ENCODE data around the gene FYN.
A peak's percentile ranks its signal among the peaks of the same experiment; 100 is the strongest.
"Not testable (repeated sequence)": the region's sequence is repeated elsewhere in the genome, so short reads cannot be mapped to it uniquely, and the experiment has no call there.

The FYN gene

DNA sequence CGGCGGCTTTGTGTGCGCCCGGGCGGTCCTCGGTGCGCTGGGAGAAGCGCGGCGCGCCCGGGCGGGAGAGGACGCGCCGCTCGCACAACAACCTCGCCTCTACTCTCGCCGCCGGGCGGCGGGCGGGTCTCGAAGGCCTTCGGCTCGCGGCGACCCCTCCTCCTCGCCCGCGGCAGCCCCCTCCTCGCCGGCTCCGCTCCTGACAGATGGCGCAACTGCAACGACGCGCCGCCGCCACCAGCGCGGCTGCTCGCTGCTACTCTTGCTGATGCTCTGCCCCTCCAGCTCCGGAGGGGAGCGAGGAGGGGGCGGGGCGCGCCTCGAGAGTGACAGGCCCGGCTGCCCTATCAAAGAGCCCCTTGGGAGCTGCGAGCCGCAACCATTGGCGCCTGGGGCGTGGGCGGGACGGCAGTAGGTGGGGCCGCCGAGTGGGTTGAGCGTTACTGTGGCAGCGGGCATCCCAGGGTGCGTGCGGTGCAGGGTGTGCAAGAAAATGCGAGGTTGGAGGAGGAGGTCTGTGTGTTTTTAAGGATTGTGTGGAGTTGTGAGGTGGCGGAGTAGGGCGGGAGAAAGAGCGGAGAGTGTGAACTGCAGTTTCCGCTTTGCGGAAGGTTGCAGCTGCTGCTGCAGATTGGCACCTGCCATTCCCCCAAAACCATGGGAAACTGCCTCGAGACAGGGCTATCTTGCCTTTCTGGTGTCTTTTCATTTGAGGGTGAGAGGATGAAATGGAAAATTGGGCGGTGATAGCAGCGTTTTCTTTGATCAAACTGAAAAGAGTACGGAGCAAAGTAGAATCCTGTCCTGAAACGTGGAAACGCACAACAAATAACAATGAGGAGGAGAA, at the start of gene FYN:
Gene FYN, minus strand, starts transcription at position 275 of the 847 bp plus-strand sequence. CDS start 153,401 bp downstream, outside the sequence.
- DNase-seq (ENCODE audit: insufficient read length, low spot score), result peak; percentile 80
- TF ChIP-seq POLR2A (IDR thresholded peaks at IDR 0.05; ENCODE audit: low read depth, low read length), result peak; percentile 90
- FAIRE-seq, result no peak

DNA sequence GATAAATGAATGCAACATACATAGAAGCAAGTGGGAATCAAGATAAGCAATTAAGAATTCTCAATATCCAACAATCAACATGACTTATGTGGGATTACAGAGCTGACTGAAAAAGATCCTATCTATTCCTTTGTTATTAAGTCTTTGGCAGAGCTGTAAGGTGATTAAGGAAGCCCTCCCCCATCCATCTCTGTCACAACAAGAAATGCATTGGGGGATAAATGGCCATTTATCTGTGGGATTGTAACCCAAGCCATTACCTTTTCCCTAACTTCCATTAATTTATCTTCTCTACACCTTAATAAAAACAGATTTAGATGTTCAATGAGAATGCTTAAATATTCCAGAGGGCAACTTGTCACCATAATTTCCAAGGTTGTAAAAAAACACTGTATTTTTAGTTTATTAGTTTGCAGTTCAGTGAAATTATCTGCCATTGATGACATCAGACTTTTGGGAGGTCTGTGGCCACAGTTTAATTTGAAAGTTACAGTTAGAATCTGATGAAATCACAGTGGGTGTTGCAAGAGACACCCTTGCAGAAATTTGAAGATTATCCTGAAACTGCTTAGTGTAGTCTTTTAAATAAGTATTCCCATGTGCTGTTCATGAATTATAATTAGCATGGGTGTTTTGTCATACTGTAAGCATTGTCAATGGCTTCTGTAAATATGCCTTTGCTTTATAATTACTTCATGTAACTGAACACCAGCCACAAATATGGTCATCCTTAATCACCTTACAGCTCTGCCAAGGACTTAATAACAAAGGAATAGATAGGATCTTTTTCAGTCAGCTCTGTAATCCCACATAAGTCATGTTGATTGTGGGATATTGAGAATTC, 49.4 kb upstream of the FYN start:
- FAIRE-seq, result no peak
- TF ChIP-seq POLR2A (IDR thresholded peaks at IDR 0.05; ENCODE audit: low read depth, low read length), result no peak

DNA sequence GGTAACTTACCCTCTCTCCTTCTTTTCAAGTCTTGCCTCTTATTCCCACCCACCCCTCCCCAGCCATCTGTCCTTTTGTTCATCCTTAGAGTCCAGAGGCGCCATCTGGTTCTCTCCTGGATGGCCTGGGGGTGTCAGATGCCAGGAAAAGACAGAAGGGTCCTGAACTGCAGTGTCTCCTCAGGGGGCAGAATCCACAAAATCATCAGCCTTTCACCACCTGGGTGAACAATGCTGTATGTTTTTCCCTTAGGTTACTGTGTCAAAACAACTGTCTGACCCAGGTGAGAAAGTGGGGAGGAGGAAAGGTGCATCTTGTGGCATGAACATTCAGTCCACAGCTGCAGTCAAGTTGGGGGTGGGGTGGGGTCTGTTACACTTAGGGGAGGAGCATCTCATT, 47.9 kb upstream of the FYN start:
- FAIRE-seq (no peak), DNase-seq (ENCODE audit: insufficient read length, low spot score) (no peak)
- no peak for TF ChIP-seq POLR2A (IDR thresholded peaks at IDR 0.05; ENCODE audit: low read depth, low read length)

More for the DNA sequence above, 49.4 kb upstream of the FYN start:
- no peak for DNase-seq (ENCODE audit: insufficient read length, low spot score)

DNA sequence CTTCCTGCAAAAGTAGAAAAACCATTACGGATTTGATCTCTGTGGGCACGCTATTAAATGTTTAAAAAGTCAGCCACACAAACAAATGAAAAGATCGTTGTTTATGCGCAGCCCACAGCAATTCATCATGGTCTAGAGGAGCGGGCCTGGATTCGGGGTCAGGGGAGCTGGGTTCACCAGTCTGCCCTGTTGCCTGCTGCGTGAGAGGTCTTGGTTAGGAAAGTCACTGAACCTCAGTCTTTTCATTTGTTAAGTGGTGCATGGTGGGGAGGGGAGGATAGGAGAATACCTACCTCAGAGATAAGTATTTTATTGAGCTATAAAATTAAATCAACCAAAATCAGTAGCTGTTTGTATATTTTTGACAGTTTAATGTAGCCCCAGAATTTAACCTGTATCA, 47.3 kb upstream of the FYN start:
- no peak for TF ChIP-seq POLR2A (IDR thresholded peaks at IDR 0.05; ENCODE audit: low read depth, low read length)
- DNase-seq (ENCODE audit: insufficient read length, low spot score) (no peak), FAIRE-seq (no peak)

GRCh38 chr6:111918825-111919224, 45.6 kb upstream of the FYN start:
- DNase-seq (ENCODE audit: insufficient read length, low spot score) (no peak), FAIRE-seq (peak; percentile 20)
- TF ChIP-seq POLR2A (IDR thresholded peaks at IDR 0.05; ENCODE audit: low read depth, low read length), result no peak

DNA sequence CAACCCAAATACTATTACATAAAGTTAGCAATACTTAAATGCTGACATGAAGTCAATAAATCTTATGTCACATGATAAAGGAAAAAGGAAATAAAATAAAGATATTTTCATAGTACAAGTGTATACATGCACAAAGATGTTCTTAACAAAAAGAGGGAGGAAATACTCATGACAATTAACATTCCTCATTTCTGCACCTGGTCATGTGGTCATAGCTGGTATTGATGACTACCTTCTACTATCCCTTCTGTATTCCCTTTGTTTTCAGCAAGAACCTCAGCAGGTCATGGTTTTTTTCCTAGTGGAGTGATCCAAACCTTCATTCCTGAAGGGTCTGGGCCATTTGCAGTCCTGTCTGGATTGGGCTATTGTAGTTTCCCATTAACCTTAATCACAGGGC, 43.5 kb upstream of the FYN start:
- DNase-seq (ENCODE audit: insufficient read length, low spot score) (no peak), FAIRE-seq (no peak)
- TF ChIP-seq POLR2A (IDR thresholded peaks at IDR 0.05; ENCODE audit: low read depth, low read length), result no peak

DNA sequence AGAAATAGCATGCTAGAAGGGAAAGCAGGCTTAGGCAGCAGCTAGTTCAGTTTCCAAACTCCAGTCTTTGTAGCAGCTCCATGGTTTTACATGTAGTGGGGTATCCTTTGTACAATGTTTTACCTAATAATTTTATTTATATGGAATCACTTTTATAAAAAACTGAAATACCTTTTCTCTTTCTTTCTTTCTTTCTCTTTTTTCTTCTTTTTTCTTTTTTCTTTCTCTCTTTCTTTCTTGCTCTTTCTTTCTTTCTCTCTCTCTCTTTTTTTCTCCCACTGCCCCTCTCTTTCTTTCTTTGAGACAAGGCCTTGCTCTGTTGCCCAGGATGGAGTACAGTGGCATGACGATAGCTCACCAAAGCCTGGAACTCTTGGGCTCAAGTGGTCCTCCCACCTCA, 41.4 kb upstream of the FYN start:
- DNase-seq (ENCODE audit: insufficient read length, low spot score) (no peak), FAIRE-seq (no peak)
- no peak for TF ChIP-seq POLR2A (IDR thresholded peaks at IDR 0.05; ENCODE audit: low read depth, low read length)

GRCh38 chr6:111912904-111913303, 39.7 kb upstream of the FYN start:
- TF ChIP-seq POLR2A (IDR thresholded peaks at IDR 0.05; ENCODE audit: low read depth, low read length), result no peak
- FAIRE-seq (no peak), DNase-seq (ENCODE audit: insufficient read length, low spot score) (no peak)

DNA sequence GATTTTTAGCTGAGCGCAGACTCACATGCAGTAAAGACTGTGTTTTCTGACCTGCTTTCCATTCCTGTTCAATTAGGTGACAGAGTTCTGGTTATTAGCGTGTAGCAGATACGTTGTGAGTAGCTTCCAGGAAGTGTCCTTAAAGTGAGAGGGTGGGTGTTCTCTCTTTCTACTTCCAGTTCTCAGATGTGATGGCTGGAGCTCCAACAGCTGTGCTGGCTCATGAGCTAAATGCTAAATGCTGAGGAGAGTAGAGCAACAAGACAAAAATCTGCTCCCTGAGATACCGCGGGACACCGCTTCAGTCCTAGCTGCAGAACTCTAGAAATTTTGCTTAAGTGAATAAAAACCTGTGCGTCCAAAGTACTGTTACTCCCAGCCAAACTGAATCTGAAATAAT, 38.2 kb upstream of the FYN start:
- no peak for FAIRE-seq
- no peak for DNase-seq (ENCODE audit: insufficient read length, low spot score)
- no peak for TF ChIP-seq POLR2A (IDR thresholded peaks at IDR 0.05; ENCODE audit: low read depth, low read length)

GRCh38 chr6:111909238-111909637, 36.0 kb upstream of the FYN start:
- DNase-seq (ENCODE audit: insufficient read length, low spot score), result no peak
- FAIRE-seq, result no peak
- TF ChIP-seq POLR2A (IDR thresholded peaks at IDR 0.05; ENCODE audit: low read depth, low read length), result no peak

- DNase-seq (ENCODE audit: insufficient read length, low spot score); FAIRE-seq: not testable (repeated sequence)
These were observed 35.1 kb upstream of the FYN start for GRCh38 chr6:111908365-111908764.

GRCh38 chr6:111900735-111901134, 27.5 kb upstream of the FYN start:
- TF ChIP-seq POLR2A (IDR thresholded peaks at IDR 0.05; ENCODE audit: low read depth, low read length), result no peak
- FAIRE-seq (no peak), DNase-seq (ENCODE audit: insufficient read length, low spot score) (no peak)

- no peak for FAIRE-seq
- no peak for DNase-seq (ENCODE audit: insufficient read length, low spot score)
- no peak for TF ChIP-seq POLR2A (IDR thresholded peaks at IDR 0.05; ENCODE audit: low read depth, low read length)
These were observed 26.3 kb upstream of the FYN start for GRCh38 chr6:111899531-111899930.

DNA sequence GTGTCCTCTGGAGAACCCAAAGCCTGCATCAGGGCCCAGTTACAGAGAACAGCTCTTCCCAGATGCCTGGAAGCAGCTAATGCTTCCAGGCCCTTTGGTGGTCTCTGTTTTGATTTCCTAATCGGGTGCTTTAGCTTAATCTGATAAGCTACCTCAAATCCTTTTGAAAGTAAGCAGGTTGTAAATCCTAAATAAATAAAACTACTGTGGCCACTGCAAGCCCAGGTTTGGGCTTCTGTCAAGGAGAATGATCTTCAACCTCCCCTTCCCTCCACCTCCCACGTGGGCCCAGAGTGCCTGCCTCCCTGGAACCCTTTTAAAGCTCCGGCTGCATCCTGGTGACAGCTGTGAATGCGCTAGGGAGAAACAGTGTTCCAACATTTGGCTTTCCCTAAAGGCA, 25.2 kb upstream of the FYN start:
- no peak for TF ChIP-seq POLR2A (IDR thresholded peaks at IDR 0.05; ENCODE audit: low read depth, low read length)

DNA sequence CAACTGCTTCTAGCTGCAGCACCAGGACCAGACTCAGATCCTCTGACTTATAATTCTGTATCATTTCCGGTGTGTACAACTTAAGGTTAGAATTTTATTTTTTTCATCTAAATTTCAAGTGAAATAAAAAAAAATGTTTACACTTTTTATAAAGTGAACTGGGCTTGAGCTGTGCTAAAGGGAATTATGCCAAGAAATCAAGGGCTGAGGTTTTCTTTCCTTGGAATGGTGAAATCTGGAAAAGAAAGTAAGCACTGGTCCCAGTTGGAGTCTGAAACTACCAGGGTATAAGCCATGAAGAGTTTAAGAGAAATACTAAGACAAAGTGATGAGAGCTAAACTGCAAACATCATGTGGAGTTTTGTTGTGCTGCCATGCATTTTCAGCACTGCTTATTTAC, 21.7 kb upstream of the FYN start:
- no peak for DNase-seq (ENCODE audit: insufficient read length, low spot score)
- no peak for TF ChIP-seq POLR2A (IDR thresholded peaks at IDR 0.05; ENCODE audit: low read depth, low read length)
- FAIRE-seq, result no peak

More for the DNA sequence above, 25.2 kb upstream of the FYN start:
- no peak for FAIRE-seq
- DNase-seq (ENCODE audit: insufficient read length, low spot score), result no peak
